ENCODE results near the gene DNAL1. TPM values are rescaled to one million over a fixed set of nuclear protein-coding genes. Genes with fewer than 3 reads are reported as not detected.

Gene DNAL1
- total RNA-seq, 1 donor from 2014 or later = 5.1 TPM

GRCh38 chr14:73744175-73744867 lies 99.5 kb downstream of the DNAL1 start:
- no peak for DNase-seq (ENCODE audit: low read depth in 2 of 2)

DNA sequence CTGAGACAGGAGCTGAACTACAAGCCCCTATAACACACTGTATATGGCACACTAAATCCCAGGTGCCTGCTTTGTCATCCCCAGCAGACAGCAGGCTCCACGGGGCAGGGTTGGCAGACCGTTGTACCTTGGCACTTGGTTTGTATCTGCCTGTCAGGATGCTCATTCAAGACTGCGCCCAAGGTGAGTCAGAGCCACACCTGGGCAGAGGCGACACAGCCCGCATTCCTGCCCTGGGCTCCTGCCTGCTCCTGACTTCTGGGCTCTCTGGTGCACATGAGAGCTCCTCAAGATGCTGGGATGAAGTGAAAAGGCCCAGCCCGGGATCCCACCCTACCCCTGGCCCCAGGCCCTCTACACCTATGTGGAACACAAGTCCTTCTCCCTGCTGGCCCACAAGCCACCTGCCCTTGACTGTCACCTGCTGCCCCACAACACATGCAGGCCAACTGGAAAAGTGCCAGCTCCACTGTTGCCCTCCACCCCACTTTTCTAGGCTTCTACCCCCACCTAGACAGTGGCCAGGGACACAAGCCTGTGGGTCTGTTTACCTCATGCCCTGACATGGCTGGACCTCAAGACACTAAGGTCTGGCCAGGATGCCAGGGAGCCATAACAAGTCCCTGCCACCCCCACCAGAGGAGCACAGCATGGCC lies 100.2 kb downstream of the DNAL1 start:
- DNase-seq (ENCODE audit: low read depth in 2 of 2) = no peak

GRCh38 chr14:73745571-73746519 lies 101.1 kb downstream of the DNAL1 start:
- DNase-seq (ENCODE audit: low read depth in 2 of 2) = no peak

DNA sequence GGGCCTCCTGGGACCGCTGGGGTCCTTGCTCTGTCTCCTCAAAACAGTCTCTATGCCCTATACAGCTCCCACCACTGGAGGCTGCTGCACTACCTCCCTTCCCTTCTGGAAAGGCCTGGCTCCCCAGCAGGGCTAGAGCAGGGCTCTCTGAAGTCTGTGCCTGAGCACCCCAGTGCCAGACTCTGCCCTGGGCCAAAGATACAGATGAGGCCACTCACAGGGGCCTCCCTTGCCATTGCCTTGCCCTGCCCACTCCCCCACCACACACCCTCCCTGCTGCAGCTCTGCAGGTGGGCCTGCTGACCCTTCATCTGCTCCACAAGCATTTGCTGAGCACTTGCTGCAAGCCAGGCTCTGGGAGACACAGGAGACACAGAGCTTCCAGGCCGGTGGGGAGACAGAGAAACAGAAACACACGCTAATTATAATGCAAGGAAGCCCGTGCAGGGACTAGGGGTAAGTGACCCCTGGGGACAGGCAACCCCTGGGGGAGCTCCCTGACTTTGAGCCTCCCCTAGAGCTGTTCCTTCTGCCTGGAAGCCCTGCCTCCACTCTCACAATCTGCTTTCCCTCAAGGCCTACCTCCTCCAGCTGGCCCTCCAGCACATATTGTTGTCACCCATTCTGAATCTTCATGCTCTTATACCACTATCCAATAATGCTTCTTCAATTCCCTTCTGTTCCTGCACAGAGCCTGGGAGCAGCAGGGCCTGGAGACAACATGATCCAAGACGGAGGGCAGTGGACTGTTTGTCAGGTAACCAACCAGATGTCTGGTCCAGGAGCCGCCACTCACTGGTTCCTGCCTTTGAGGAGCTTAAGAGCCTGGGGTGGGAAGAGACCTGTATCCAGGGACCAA lies 102.0 kb downstream of the DNAL1 start:
- DNase-seq (ENCODE audit: low read depth in 2 of 2) = no peak

DNA sequence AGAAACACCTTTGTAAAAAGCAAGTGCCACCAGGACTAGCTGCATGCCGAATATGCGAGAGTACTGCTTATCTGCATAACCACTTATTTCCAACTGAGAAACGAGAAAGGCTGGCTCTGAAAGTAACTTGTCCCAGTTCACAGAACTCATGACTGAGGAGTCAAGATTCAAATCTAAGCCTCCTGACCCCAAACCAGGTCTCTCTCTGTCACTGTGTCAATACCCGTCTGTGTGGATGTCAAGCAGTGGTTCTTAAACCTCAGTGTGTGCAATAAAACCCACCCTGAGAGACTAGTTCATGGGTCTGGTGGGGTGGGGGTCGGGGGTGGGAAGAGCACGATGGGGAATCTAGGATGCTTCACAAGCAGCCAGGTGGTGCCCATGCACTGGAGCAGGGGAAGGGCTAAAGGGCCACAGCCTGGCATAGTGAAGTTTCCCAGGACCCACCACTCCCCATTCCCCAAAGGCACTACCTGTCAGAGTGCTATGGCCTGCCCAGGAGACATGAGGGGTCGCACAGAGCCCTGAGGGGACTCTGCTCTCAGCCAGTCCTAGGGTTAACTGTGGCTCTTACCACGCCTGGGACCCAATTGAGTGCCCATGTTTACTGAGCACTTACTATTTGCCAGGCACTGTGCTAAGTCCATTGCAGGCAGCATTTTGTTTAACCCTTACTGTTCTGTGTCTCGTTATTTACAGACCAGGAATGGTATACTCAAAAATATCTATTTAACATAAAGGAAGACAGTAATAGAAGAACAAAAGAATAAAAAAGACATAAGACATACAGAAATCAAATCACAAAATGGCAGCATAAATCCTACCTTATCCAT lies 102.8 kb downstream of the DNAL1 start:
- no peak for DNase-seq (ENCODE audit: low read depth in 2 of 2)

DNA sequence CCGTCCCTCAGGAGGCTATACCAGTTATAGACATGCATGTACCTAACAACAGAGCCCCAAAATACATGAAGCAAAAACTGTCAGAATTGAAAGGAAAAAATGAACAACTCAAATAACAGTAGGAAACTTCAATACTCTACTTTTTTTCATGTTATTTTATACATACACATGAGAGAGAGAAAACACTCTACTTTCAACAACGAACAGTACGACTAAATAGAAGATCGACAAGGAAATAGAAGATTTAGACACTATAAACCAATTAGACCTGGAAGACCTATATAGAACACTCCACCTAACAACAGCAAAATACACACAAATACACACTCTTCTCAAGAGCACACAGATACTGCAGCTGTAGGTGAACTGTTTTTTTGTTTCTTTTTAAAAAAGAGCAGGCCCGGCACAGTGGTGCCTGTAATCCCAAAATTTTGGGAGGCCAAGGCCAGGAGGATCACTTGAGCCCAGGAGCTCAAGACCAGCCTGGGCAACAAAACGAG lies 104.1 kb downstream of the DNAL1 start:
- no peak for DNase-seq (ENCODE audit: low read depth in 2 of 2)

DNA sequence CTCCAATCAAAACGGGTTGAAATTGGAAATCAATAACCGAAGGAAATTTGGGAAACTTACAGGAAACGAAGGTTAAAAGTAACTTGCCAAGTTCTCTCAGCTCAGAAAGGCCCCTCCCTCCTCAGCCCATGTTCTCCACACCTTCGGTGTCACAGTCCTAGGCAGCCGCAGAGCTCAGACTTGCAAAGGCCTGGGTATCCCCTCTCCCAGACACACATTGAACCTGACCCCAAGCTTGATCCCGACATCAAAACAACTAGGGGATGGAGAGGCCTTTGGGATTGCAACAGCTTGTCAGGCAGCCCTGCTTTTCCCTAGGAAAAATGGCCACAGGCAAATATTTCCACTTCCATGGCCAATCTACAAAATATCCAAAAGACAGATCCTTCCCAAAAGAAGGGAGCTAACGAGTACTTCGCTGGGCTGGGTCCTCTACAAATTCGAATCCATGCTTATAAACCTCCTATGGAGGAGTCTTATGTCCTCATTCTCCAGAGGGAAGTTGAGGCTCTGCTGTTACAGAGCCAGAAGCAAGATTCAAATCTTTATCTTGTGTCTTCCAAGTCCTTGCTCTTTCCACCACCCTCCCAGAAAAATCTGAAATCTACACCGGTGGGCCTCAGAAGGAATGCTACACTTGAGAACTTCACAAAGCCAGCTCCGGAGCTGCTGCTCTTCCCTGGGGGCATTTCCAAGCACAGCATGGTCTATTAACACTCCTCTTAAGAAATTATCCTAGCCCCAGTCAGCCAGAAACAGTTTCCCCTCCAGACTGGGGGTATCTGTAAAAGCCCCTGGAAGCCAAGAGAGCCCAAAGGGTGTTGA lies 105.1 kb downstream of the DNAL1 start:
- no peak for DNase-seq (ENCODE audit: low read depth in 2 of 2)

- DNase-seq (ENCODE audit: low read depth in 2 of 2) = no peak
Observed at GRCh38 chr14:73750531-73750901, 105.7 kb downstream of the DNAL1 start.

DNA sequence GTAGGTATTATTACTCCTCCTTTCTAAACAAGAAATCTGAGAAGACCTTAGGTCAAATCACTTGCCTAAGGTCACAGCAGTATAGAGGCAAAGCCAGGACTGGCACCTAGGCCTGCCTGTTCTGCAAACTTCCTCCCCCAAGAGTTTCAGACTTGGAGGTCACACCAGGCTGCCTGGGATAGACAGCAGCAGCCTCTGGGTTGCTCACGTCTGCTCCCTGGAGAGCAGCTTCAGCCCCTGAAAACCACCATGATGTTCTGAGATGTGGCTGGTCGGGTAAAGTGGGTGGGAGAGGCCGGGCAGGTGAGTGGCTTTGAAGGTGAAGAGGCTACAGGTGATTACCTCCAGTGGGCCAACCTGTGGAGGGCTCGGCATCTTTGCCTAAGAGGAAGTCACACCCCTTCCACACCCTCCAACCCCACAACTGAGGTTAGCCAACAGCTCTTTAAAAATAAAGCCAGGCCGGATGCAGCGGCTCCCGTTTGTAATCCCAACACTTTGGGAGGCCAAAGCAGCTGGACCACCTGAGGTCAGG lies 106.4 kb downstream of the DNAL1 start:
- DNase-seq (ENCODE audit: low read depth in 2 of 2) = no peak

DNA sequence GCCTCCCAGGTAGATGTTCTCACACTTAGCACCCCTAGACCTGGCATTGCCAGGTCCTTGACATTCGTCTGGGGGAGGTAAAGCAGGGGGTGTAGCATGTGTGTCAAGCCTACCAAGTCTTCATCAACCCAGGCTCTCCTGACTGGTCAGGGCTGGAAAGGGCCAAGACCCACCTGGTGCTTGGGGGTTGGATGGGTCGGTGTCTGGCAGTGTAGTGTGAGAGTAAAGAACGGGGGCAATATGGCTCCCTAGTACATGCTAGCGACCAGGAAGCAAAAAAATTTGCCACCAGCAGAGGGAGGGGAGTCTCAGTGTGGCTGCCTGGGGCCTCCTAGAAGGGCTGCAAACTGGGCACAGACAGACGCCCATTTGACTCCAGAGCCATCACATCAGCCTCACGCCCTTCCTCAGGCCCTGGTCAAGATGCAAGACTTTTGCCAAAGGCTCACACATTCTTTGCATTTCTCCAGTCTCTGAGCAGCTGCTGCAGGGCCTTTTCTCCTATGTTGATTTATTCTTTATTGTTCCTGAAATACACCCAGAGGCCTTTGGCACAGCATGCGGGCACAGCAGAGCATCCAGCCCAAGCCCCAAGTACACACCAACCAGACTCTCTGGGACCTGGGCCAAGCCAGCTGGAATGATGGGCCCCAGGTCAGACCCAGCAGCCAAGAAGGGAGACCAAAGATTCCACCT lies 107.7 kb downstream of the DNAL1 start:
- peak in 1 of 2 donors; percentile 60 for DNase-seq (ENCODE audit: low read depth in 2 of 2)

Other genes with a start within 250 kb of the DNAL1 start
- 53.1 and 72.8 TPM in 2 replicates for gene NUMB, start 186.4 kb upstream of the DNAL1 start, total RNA-seq
- 15.0 and 18.2 TPM in 2 replicates for gene RIOX1, start 154.1 kb upstream of the DNAL1 start, total RNA-seq
- gene ACOT1, start 107.8 kb upstream of the DNAL1 start, total RNA-seq = 1.2 and 1.8 TPM in 2 replicates
- under 0.01 TPM in 1 of 2 replicates, not detected in the other for gene HEATR4, start 86.0 kb upstream of the DNAL1 start, total RNA-seq
- gene ACOT2, start 75.8 kb upstream of the DNAL1 start, total RNA-seq = 6.8 and 9.6 TPM in 2 replicates
- gene ACOT4, start 53.1 kb upstream of the DNAL1 start, total RNA-seq = 0.13 and 0.26 TPM in 2 replicates
- not detected in 2 replicates for gene ACOT6, start 32.5 kb upstream of the DNAL1 start, total RNA-seq
- 13.5 and 15.9 TPM in 2 replicates for gene PNMA1, start 69.4 kb downstream of the DNAL1 start, total RNA-seq
- 0.76 and 1.7 TPM in 2 replicates for gene PTGR2, start 206.8 kb downstream of the DNAL1 start, total RNA-seq
- 43.8 and 47.5 TPM in 2 replicates for gene ZNF410, start 241.9 kb downstream of the DNAL1 start, total RNA-seq